ENCODE measurements around the gene BAG1.

The BAG1 gene

DNA sequence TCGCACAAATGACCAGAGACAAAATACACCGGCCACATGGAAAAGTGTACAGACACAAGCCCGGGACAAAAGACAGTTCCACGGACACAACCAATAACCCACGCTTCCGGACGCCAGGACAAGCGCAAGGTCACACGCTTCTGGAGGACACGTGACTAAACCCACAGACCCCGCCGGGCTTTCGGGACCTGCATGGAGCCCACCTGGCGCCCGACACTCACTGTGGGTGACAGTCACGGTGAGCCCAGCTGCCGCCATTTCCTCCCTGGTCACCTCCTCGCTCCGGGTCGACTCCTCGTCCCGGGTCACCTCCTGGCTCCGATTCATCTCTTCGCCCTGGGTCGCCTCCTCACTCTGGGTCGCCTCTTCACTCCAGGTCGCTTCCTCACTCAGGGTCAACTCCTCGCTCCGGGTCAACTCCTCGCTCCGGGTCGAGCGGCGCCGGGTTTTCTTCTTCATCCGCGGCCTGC lies 470 bp downstream of the BAG1 start:
- TF ChIP-seq, protein P1, sequence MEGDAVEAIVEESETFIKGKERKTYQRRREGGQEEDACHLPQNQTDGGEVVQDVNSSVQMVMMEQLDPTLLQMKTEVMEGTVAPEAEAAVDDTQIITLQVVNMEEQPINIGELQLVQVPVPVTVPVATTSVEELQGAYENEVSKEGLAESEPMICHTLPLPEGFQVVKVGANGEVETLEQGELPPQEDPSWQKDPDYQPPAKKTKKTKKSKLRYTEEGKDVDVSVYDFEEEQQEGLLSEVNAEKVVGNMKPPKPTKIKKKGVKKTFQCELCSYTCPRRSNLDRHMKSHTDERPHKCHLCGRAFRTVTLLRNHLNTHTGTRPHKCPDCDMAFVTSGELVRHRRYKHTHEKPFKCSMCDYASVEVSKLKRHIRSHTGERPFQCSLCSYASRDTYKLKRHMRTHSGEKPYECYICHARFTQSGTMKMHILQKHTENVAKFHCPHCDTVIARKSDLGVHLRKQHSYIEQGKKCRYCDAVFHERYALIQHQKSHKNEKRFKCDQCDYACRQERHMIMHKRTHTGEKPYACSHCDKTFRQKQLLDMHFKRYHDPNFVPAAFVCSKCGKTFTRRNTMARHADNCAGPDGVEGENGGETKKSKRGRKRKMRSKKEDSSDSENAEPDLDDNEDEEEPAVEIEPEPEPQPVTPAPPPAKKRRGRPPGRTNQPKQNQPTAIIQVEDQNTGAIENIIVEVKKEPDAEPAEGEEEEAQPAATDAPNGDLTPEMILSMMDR (IDR thresholded peaks at IDR 0.05; ENCODE audit: insufficient read depth, missing control alignments) = no peak
- DNase-seq (ENCODE audit: insufficient read length, low spot score) (no peak), FAIRE-seq (no peak)

DNA sequence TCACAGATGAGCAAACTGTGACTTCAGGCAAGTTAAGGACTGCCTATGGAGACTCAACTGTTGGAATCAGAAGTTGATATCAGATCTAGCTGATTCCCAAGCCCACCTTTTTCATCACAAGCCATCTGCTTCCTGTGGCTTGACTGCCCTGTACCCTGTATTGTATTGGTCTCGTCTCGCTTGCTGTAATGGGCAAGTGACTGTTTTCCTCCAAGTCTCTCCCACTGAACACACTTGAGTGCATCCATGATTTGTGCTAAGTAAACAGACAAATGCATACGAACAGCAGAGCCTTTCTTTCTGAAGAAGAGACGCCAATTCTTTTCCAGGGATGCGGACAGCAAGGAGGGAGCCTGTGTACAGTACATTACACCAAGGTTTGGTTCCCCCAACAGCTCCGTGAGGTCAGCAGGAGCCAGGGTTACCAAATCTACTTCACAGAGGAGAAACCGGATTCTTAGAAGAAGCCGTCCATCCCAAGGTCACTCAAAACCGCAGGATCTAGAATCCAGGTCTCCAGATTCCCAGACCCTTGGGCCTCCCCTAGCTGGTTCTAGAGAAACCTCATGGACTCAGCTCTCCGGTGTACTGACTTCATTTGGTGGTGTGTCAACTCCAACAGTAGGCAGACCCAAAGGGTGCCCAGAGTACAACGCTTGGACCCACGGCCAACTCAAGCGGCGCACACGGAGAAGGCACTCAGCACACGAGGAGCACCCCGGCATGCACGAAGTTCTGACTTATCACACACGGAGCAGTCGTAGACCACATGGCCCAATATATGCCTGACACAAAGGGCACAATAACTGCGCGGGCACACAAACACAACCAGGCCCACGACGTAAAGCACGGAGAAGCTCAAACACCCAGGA lies 1.1 kb downstream of the BAG1 start:
- no peak for FAIRE-seq
- TF ChIP-seq, protein P1 (IDR thresholded peaks at IDR 0.05; ENCODE audit: insufficient read depth, missing control alignments) = no peak
- DNase-seq (ENCODE audit: insufficient read length, low spot score) = no peak

DNA sequence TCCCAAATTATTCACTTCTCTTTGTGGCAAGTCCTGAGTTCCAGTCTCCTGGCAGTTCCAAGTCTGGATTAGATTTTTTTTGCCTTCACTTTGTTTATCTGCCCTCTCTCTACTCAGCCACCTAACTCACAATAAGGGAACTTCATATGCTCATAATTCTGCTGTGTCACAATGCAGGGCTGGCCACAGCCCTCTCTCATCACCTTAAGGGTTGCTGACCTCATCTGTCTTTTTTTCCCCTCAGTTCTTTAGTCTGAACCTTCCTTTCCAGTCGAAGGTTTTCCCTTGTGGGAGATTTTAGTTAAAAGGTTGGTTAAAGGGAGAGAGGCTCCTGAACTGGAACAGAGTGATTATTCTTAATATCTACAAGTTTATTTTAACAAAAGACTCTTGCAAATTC lies 4.1 kb downstream of the BAG1 start:
- FAIRE-seq = no peak
- TF ChIP-seq, protein P1 (IDR thresholded peaks at IDR 0.05; ENCODE audit: insufficient read depth, missing control alignments) = no peak
- no peak for DNase-seq (ENCODE audit: insufficient read length, low spot score)

DNA sequence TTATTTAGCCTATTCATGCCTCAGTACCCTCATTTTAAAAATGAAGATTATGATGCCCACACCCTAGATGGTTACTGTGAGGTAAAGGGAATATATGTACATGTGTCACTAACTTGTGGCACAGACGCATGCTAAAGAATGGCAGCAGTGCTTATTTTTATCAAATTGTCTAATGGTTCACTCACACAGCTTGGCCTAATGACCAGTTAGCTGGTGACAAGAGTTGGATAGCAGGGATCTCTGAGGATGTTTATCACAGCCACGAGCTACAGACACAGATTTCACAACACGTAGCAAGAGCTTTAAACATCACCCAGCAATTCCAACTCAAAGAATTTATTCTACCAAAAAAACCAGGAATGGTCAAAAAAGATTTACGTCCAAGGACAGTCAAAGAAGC lies 7.2 kb downstream of the BAG1 start:
- FAIRE-seq = no peak
- DNase-seq (ENCODE audit: insufficient read length, low spot score) = no peak
- TF ChIP-seq, protein P1 (IDR thresholded peaks at IDR 0.05; ENCODE audit: insufficient read depth, missing control alignments) = no peak

DNA sequence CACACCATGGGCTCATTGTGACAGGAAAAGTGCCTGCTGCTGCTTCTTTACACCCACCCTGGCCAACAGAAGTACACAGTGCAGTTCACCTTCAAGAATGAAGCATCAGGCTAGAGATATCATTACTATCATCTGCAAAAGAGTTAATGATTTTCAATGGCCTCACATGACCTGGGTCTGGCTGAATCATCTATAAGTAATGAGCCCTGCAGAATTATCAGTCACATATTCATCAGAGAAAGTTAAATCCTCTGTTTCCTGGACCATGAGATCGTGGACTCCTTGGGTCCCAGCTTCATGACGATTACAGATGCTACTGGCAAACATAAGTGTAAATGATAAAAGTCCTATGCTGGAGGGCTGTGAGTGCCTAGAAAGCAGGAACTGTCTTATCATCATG lies 8.3 kb downstream of the BAG1 start:
- FAIRE-seq (no peak), DNase-seq (ENCODE audit: insufficient read length, low spot score) (no peak)
- TF ChIP-seq, protein P1 (IDR thresholded peaks at IDR 0.05; ENCODE audit: insufficient read depth, missing control alignments) = no peak

DNA sequence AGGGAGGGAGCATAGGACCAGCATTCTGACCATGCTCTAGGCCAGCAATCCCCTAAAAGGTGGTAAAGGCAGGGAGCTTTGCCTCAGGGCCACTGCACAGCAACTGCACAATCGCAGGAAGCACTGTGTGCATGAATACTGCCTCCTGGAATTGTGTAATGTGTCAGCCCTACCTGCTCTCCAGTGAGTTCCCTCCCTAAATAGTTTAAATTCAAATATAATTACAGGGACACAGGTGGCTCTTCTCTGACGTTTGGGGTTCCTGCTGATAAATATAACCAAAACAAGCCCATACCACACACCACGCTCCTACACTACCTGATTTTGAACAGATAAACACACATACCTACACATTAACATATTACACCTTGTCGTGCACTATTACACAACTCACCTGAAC lies 9.0 kb downstream of the BAG1 start:
- TF ChIP-seq, protein P1 (IDR thresholded peaks at IDR 0.05; ENCODE audit: insufficient read depth, missing control alignments) = no peak
- DNase-seq (ENCODE audit: insufficient read length, low spot score) = no peak
- no peak for FAIRE-seq

DNA sequence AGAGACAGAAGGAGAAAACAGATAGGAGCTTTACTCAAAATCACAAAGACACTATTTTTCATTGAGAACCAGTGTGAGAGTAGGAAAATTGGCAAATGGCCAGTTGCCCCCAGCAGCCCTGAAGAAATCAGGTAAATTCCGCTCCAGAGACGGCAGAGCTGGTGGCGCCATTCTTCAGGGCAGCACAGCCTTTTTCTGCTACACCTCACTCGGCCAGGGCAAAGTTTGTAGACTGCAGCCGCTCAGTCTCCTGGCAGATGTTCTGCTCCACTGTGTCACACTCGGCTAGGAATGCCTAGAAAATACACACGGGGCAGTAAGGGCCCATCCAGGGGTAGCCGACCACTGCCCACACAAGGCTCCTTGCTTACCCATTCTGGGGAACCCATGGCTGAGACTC lies 9.5 kb downstream of the BAG1 start:
- no peak for FAIRE-seq
- no peak for DNase-seq (ENCODE audit: insufficient read length, low spot score)

More for the DNA sequence above, 9.5 kb downstream of the BAG1 start:
- TF ChIP-seq, protein P1 (IDR thresholded peaks at IDR 0.05; ENCODE audit: insufficient read depth, missing control alignments) = no peak
